SK-N-MC (cell line): ENCODE measurements around the gene RAD17.

Experiments used
- EZH2 ChIP-seq: fragments of 200-600 bp; sonication (generic); IDR thresholded peaks from one replicate; pipeline ENCODE4 v1.6.1; 2017; ENCODE audit warnings: antibody characterized with exemption
- POLR2AphosphoS5 ChIP-seq: IDR thresholded peaks from 2 replicates; pipeline ENCODE4 v1.6.1; 2012; ENCODE audit warnings: mild to moderate bottlenecking, low read depth, low read length, borderline replicate concordance

GRCh38 chr5:69369340-69370121 is at the start of gene RAD17, which contains the start of the genes AK6 and TAF9:
- no peak for TF ChIP-seq EZH2
- peak; percentile 84 for TF ChIP-seq POLR2AphosphoS5
